ENCODE data around the gene OSM. TPM values are rescaled to one million over a fixed set of nuclear protein-coding genes. Genes with fewer than 3 reads are reported as not detected.

Gene OSM
- total and polyA plus RNA-seq, 2 experiments from 2014 or later = not detected

DNA sequence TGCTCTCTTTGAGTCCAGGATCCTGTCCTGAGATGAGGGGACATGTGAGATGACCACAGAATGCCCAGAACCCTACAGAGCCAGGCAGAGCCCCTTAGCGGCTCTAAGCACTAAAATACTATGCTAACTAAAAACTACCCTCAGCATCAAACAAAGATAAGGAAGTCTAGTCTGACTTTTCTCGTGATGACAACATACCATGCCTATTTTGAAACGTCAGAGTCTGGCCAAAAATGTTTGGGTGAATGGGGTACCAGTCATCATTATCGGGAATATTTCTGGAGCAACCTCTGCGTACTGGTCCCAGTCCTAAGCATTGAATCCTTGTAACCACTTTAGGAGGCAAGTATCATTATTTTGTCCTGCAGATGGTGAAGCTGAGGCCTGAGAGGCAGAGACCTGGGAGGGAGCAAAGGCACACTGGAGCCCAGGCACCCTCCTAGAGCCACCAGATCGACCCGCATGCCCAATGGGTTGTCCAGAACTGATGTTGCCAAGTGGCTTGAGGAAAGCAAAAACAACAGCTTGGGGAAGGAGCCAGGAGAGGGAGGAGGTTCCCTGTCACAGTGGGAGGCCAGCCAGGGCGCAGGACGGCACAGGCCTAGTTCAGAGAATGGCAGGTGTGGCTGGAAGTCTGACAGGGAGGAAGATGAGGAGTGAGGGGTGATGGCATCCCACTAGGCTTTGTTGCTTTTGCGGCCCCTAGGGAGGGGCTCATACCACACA lies 7.2 kb upstream of the OSM start:
- no peak for ATAC-seq
- Mint-ChIP-seq H3K4me1 (peaks cover 9% of the 10 kb centered on the region), H3K27ac (no peak overlapping the region), H3K36me3 (ENCODE audit: low read depth) (no peaks in the 10 kb centered on the region), H3K4me3 (no peak overlapping the region), H3K9me3 (no peaks in the 10 kb centered on the region), H3K27me3 (ENCODE audit: insufficient read depth, low read depth, poor library complexity) (peaks cover 21% of the 10 kb centered on the region)
- DNase-seq (ENCODE audit: low spot score) = no peak
- no peak for TF ChIP-seq NANOG (IDR thresholded peaks at IDR 0.05; ENCODE audit: borderline replicate concordance)
- no peak for TF ChIP-seq ZNF114 (CRISPR knock-in tag; IDR thresholded peaks at IDR 0.05)
- TF ChIP-seq, protein P1, sequence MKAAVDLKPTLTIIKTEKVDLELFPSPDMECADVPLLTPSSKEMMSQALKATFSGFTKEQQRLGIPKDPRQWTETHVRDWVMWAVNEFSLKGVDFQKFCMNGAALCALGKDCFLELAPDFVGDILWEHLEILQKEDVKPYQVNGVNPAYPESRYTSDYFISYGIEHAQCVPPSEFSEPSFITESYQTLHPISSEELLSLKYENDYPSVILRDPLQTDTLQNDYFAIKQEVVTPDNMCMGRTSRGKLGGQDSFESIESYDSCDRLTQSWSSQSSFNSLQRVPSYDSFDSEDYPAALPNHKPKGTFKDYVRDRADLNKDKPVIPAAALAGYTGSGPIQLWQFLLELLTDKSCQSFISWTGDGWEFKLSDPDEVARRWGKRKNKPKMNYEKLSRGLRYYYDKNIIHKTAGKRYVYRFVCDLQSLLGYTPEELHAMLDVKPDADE (IDR thresholded peaks at IDR 0.05) = no peak
- TF ChIP-seq STAT1 (IDR thresholded peaks at IDR 0.05; ENCODE audit: unreplicated experiment) = no peak
- TF ChIP-seq JUNB (IDR thresholded peaks at IDR 0.05; ENCODE audit: unreplicated experiment) = no peak
- TF ChIP-seq, protein P2, sequence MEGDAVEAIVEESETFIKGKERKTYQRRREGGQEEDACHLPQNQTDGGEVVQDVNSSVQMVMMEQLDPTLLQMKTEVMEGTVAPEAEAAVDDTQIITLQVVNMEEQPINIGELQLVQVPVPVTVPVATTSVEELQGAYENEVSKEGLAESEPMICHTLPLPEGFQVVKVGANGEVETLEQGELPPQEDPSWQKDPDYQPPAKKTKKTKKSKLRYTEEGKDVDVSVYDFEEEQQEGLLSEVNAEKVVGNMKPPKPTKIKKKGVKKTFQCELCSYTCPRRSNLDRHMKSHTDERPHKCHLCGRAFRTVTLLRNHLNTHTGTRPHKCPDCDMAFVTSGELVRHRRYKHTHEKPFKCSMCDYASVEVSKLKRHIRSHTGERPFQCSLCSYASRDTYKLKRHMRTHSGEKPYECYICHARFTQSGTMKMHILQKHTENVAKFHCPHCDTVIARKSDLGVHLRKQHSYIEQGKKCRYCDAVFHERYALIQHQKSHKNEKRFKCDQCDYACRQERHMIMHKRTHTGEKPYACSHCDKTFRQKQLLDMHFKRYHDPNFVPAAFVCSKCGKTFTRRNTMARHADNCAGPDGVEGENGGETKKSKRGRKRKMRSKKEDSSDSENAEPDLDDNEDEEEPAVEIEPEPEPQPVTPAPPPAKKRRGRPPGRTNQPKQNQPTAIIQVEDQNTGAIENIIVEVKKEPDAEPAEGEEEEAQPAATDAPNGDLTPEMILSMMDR (conservative IDR thresholded peaks at IDR 0.05; ENCODE audit: low read depth in 2 of 2) = no peak
- TF ChIP-seq, protein P3, sequence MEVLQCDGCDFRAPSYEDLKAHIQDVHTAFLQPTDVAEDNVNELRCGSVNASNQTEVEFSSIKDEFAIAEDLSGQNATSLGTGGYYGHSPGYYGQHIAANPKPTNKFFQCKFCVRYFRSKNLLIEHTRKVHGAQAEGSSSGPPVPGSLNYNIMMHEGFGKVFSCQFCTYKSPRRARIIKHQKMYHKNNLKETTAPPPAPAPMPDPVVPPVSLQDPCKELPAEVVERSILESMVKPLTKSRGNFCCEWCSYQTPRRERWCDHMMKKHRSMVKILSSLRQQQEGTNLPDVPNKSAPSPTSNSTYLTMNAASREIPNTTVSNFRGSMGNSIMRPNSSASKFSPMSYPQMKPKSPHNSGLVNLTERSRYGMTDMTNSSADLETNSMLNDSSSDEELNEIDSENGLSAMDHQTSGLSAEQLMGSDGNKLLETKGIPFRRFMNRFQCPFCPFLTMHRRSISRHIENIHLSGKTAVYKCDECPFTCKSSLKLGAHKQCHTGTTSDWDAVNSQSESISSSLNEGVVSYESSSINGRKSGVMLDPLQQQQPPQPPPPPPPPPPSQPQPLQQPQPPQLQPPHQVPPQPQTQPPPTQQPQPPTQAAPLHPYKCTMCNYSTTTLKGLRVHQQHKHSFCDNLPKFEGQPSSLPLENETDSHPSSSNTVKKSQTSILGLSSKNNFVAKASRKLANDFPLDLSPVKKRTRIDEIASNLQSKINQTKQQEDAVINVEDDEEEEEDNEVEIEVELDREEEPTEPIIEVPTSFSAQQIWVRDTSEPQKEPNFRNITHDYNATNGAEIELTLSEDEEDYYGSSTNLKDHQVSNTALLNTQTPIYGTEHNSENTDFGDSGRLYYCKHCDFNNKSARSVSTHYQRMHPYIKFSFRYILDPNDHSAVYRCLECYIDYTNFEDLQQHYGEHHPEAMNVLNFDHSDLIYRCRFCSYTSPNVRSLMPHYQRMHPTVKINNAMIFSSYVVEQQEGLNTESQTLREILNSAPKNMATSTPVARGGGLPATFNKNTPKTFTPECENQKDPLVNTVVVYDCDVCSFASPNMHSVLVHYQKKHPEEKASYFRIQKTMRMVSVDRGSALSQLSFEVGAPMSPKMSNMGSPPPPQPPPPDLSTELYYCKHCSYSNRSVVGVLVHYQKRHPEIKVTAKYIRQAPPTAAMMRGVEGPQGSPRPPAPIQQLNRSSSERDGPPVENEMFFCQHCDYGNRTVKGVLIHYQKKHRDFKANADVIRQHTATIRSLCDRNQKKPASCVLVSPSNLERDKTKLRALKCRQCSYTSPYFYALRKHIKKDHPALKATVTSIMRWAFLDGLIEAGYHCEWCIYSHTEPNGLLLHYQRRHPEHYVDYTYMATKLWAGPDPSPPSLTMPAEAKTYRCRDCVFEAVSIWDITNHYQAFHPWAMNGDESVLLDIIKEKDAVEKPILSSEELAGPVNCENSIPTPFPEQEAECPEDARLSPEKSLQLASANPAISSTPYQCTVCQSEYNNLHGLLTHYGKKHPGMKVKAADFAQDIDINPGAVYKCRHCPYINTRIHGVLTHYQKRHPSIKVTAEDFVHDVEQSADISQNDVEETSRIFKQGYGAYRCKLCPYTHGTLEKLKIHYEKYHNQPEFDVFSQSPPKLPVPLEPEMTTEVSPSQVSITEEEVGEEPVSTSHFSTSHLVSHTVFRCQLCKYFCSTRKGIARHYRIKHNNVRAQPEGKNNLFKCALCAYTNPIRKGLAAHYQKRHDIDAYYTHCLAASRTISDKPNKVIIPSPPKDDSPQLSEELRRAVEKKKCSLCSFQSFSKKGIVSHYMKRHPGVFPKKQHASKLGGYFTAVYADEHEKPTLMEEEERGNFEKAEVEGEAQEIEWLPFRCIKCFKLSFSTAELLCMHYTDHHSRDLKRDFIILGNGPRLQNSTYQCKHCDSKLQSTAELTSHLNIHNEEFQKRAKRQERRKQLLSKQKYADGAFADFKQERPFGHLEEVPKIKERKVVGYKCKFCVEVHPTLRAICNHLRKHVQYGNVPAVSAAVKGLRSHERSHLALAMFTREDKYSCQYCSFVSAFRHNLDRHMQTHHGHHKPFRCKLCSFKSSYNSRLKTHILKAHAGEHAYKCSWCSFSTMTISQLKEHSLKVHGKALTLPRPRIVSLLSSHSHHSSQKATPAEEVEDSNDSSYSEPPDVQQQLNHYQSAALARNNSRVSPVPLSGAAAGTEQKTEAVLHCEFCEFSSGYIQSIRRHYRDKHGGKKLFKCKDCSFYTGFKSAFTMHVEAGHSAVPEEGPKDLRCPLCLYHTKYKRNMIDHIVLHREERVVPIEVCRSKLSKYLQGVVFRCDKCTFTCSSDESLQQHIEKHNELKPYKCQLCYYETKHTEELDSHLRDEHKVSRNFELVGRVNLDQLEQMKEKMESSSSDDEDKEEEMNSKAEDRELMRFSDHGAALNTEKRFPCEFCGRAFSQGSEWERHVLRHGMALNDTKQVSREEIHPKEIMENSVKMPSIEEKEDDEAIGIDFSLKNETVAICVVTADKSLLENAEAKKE (CRISPR knock-in tag; IDR thresholded peaks at IDR 0.05) = no peak
- Histone ChIP-seq H3K4me3 (no peak overlapping the region), H3K4me2 (no peak overlapping the region), H3K27ac (ENCODE audit: low read depth) (no peak overlapping the region), H3K36me3 (ENCODE audit: insufficient read depth) (no peaks in the 10 kb centered on the region), H3K9me2 (ENCODE audit: insufficient read depth) (no peaks in the 10 kb centered on the region), H3F3A (replicated peaks; ENCODE audit: low read depth) (no peaks in the 10 kb centered on the region), H2AFZ (no peak overlapping the region), H3K27me3 (ENCODE audit: insufficient read depth) (no peaks in the 10 kb centered on the region), H3K79me2 (replicated peaks; ENCODE audit: insufficient read depth) (no peaks in the 10 kb centered on the region), H4K20me1 (replicated peaks; ENCODE audit: insufficient read depth) (no peaks in the 10 kb centered on the region), H3K4me1 (ENCODE audit: insufficient read depth) (0 out of 2 replicates have a peak, but pooled peaks cover 4% of the 10 kb centered on the region)

Measured in GM23338 (cell line).